H1 (cell line): ENCODE measurements around the gene PMM1. TPM values are rescaled to one million over a fixed set of nuclear protein-coding genes. Genes with fewer than 3 reads are reported as not detected.

Source experiments
- POU5F1 ChIP-seq: IDR thresholded peaks from 2 replicates; pipeline ENCODE4 v1.6.1; 2011; ENCODE audit warnings: low read depth, mild to moderate bottlenecking, low read length, moderate library complexity
- RAD21 ChIP-seq, 2 experiments: IDR thresholded peaks in 1 of 2; conservative IDR thresholded peaks in 1 of 2; 2 replicates each; pipeline ENCODE4 v1.6.1; 2011; ENCODE audit warnings: low read depth in 2 of 2, low read length in 2 of 2, improper control_type of control experiment in 1 of 2, inconsistent platforms in 1 of 2, mild to moderate bottlenecking in 1 of 2, moderate library complexity in 1 of 2
- polyA plus RNA-seq, 7 experiments: library from polyadenylated mRNA; depleted of rRNA in 3 of 7; stranded (reverse) in 5 of 7; unstranded in 2 of 7; fragments of >200 nt in 5 of 7; fragments of 200-250 nt in 2 of 7; gene quantifications; 1 replicate in 5 of 7; 2 replicates in 1 of 7; 4 replicates in 1 of 7; pipeline versions ENCODE4 v1.2.1 to v1.2.3, GENCODE V29; 2011 to 2013; ENCODE audit warnings: missing spikeins in 2 of 7, mixed read lengths in 2 of 7
- total RNA-seq: library from RNA; stranded (reverse); fragmentation: NEBNext Ultra II Directional; extraction: Animal tissue kit (Norgen Biotek cat#: 25700); gene quantifications from 2 replicates; pipeline ENCODE4 v1.2.1, GENCODE V29; 2021
- TF ChIP-seq, protein P1 (sequence below): fragments of 300-600 bp; sonication (generic); IDR thresholded peaks from 2 replicates; pipeline ENCODE4 v1.7.1; 2012; ENCODE audit warnings: low read length, moderate library complexity, mild to moderate bottlenecking, inconsistent platforms; ENCODE audit not compliant: insufficient replicate concordance
- TF ChIP-seq, protein P2 (sequence below), 3 experiments: IDR thresholded peaks; 1 replicate in 2 of 3; 2 replicates in 1 of 3; pipeline versions ENCODE4 v1.5.1 to v1.6.1; 2011; ENCODE audit warnings: low read length in 3 of 3, mild to moderate bottlenecking in 3 of 3, inconsistent platforms in 2 of 3, low read depth in 1 of 3, moderate library complexity in 1 of 3; ENCODE audit not compliant: insufficient read depth in 1 of 3; ENCODE audit errors: control extremely low read depth in 1 of 3
- TF ChIP-seq, protein P3 (sequence below): IDR thresholded peaks from 2 replicates; pipeline ENCODE4 v1.6.1; 2011; ENCODE audit warnings: low read length, improper control_type of control experiment

The PMM1 gene
- total and polyA plus RNA-seq, 2 of the 8 experiments (the other 6 are each of a cell fraction or from before 2014, with no cell fraction given): 11.3 to 20.0 TPM

DNA sequence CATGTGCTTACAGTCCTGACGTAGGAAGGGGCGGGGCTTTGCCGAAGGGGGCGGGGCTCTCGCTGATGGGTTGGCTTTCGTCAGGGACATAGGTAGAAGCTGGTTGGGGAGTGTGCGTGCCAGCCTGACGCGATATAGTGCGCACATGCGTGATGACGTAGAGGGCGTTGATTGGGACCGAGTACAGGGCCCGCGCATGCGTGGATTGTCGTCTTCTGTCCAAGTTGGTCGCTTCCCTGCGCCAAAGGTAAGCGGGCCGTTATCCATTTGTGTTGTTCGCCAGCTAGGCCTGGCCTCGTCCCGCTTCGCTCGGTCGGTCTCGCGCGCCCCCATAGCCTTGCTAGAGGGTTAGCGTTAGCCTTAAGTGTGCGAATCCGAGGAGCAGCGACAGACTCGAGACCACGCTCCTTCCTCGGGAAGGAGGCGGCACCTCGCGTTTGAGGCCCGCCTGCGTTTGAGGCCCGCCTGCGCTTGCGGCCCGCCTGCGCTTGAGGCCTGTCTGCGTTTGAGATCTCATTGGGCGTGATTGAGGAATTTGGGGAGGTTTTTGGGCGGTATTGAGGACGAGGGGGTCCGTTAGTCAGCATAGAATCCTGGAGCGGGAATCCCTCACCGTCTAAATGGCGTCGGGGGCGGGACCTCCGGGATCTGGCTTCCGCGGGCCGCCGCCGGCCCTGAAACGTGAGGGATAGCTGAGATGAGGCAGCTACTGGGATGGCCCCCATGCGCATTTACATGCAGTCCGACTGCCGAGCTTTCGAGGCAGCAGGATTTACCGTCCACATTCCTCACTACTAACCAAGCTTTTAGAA lies 31.7 kb upstream of the PMM1 start, which contains the start of gene XRCC6 (continued):
- TF ChIP-seq, protein P1, sequence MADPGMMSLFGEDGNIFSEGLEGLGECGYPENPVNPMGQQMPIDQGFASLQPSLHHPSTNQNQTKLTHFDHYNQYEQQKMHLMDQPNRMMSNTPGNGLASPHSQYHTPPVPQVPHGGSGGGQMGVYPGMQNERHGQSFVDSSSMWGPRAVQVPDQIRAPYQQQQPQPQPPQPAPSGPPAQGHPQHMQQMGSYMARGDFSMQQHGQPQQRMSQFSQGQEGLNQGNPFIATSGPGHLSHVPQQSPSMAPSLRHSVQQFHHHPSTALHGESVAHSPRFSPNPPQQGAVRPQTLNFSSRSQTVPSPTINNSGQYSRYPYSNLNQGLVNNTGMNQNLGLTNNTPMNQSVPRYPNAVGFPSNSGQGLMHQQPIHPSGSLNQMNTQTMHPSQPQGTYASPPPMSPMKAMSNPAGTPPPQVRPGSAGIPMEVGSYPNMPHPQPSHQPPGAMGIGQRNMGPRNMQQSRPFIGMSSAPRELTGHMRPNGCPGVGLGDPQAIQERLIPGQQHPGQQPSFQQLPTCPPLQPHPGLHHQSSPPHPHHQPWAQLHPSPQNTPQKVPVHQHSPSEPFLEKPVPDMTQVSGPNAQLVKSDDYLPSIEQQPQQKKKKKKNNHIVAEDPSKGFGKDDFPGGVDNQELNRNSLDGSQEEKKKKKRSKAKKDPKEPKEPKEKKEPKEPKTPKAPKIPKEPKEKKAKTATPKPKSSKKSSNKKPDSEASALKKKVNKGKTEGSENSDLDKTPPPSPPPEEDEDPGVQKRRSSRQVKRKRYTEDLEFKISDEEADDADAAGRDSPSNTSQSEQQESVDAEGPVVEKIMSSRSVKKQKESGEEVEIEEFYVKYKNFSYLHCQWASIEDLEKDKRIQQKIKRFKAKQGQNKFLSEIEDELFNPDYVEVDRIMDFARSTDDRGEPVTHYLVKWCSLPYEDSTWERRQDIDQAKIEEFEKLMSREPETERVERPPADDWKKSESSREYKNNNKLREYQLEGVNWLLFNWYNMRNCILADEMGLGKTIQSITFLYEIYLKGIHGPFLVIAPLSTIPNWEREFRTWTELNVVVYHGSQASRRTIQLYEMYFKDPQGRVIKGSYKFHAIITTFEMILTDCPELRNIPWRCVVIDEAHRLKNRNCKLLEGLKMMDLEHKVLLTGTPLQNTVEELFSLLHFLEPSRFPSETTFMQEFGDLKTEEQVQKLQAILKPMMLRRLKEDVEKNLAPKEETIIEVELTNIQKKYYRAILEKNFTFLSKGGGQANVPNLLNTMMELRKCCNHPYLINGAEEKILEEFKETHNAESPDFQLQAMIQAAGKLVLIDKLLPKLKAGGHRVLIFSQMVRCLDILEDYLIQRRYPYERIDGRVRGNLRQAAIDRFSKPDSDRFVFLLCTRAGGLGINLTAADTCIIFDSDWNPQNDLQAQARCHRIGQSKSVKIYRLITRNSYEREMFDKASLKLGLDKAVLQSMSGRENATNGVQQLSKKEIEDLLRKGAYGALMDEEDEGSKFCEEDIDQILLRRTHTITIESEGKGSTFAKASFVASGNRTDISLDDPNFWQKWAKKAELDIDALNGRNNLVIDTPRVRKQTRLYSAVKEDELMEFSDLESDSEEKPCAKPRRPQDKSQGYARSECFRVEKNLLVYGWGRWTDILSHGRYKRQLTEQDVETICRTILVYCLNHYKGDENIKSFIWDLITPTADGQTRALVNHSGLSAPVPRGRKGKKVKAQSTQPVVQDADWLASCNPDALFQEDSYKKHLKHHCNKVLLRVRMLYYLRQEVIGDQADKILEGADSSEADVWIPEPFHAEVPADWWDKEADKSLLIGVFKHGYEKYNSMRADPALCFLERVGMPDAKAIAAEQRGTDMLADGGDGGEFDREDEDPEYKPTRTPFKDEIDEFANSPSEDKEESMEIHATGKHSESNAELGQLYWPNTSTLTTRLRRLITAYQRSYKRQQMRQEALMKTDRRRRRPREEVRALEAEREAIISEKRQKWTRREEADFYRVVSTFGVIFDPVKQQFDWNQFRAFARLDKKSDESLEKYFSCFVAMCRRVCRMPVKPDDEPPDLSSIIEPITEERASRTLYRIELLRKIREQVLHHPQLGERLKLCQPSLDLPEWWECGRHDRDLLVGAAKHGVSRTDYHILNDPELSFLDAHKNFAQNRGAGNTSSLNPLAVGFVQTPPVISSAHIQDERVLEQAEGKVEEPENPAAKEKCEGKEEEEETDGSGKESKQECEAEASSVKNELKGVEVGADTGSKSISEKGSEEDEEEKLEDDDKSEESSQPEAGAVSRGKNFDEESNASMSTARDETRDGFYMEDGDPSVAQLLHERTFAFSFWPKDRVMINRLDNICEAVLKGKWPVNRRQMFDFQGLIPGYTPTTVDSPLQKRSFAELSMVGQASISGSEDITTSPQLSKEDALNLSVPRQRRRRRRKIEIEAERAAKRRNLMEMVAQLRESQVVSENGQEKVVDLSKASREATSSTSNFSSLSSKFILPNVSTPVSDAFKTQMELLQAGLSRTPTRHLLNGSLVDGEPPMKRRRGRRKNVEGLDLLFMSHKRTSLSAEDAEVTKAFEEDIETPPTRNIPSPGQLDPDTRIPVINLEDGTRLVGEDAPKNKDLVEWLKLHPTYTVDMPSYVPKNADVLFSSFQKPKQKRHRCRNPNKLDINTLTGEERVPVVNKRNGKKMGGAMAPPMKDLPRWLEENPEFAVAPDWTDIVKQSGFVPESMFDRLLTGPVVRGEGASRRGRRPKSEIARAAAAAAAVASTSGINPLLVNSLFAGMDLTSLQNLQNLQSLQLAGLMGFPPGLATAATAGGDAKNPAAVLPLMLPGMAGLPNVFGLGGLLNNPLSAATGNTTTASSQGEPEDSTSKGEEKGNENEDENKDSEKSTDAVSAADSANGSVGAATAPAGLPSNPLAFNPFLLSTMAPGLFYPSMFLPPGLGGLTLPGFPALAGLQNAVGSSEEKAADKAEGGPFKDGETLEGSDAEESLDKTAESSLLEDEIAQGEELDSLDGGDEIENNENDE: no peak
- TF ChIP-seq POU5F1 (no peak), RAD21 (IDR thresholded peaks at IDR 0.05 in 1 of 2, conservative IDR thresholded peaks at IDR 0.05 in 1 of 2; ENCODE audit: low read depth in 2 of 2, low read length in 2 of 2) (no peak)
- TF ChIP-seq, protein P2, sequence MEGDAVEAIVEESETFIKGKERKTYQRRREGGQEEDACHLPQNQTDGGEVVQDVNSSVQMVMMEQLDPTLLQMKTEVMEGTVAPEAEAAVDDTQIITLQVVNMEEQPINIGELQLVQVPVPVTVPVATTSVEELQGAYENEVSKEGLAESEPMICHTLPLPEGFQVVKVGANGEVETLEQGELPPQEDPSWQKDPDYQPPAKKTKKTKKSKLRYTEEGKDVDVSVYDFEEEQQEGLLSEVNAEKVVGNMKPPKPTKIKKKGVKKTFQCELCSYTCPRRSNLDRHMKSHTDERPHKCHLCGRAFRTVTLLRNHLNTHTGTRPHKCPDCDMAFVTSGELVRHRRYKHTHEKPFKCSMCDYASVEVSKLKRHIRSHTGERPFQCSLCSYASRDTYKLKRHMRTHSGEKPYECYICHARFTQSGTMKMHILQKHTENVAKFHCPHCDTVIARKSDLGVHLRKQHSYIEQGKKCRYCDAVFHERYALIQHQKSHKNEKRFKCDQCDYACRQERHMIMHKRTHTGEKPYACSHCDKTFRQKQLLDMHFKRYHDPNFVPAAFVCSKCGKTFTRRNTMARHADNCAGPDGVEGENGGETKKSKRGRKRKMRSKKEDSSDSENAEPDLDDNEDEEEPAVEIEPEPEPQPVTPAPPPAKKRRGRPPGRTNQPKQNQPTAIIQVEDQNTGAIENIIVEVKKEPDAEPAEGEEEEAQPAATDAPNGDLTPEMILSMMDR (IDR thresholded peaks at IDR 0.05; ENCODE audit: control extremely low read depth in 1 of 3, insufficient read depth in 1 of 3, low read depth in 1 of 3, low read length in 3 of 3): no peak
- TF ChIP-seq, protein P3, sequence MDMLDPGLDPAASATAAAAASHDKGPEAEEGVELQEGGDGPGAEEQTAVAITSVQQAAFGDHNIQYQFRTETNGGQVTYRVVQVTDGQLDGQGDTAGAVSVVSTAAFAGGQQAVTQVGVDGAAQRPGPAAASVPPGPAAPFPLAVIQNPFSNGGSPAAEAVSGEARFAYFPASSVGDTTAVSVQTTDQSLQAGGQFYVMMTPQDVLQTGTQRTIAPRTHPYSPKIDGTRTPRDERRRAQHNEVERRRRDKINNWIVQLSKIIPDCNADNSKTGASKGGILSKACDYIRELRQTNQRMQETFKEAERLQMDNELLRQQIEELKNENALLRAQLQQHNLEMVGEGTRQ: 0 out of 2 replicates have a peak, but pooled peaks have one; percentile 24
